ENCODE data around the gene CACNG5.

The CACNG5 gene

DNA sequence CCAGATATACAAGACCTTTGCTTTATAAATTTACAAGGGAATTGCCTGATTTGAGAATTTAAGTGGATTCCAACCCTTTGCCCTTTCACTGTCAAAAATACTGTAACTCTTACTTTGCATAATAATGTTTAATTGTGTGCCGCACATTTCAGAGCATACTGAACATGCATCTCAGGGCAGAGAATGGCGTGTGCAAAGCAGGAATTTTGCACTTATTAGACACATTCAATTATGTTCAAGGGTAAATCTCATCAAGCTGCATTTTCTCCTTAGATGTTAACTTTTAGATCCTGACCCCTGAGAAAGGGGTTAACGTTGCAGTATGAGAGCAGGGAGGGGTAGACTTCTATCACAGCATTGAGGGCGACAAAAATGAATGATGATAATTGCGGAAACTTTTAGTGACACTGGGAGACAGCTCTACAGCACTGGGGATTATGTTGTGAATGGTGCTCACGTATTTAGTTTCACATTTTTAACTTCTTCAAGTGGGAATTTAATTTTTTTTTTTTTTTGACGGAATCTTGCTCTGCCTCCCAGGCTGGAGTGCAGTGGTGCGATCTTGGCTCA is 75.0 kb downstream of the CACNG5 start:
- DNase-seq, result no peak

DNA sequence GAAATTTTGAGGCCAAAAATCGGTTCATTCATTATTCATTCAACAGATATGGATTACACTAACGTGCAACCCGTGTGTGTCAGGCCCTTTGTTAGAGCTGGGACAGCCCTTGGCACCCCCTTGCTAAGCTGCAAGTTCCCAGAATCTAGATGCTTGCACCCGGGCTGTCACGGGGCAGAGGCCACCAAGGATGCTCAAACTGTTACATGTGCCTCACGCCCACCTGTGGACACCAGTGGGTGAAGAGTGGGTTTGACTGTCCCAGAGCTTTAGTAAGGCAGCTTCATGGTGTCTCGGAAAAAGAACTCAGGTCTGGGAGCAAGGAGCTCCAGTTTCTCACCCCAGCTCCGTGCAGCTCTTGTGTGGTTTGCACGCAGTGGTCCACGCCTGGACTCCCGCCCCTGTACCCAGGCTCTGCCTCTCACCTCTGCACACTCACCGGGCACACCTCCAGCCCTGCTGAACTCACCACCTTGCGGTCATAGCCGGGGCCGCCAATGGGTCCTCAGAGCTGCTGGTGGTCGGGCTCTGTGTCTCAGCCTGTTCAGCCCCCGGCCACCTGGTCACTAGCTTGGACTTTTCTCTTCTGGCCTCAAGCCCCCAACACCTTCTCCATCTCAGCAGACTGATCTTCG is 75.9 kb downstream of the CACNG5 start:
- DNase-seq, result no peak

DNA sequence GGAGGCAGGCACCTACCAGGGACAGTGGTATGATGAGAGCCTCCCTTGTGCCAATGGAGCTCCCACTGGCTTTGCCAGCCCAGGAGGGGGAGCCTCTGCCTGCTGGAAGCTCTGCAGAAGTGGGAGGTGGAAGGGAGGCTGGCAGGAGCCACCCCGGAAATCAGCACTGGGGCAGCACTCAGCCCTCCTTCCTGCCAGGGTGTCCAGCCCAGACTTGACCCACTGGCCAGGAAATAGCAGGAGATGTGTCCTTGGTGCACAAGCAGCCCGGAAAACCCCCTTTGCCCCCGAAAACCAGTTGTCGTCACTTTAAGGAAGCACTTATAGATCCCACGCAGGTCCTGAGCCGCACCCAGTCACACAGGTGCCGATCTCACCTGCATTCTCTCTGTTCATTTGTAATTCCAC is 80.3 kb downstream of the CACNG5 start:
- DNase-seq, result no peak

DNA sequence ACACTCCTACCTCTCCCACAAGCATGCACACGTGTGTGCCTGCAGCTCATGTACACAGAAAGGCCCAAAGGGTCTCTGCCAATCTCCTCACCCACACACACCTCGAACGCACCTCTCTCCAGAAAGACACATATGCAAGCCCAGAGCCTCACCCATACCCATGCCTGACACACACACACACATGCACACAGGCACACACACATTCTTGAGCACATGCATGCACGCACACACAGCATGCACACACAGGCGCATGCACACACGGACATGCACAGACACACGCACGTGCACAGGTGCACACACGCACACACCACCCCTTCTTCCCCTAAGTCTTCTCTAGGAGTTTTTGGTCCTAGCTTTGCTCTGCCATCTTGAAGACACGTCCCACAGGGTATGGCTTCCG is 80.9 kb downstream of the CACNG5 start:
- no peak for DNase-seq

DNA sequence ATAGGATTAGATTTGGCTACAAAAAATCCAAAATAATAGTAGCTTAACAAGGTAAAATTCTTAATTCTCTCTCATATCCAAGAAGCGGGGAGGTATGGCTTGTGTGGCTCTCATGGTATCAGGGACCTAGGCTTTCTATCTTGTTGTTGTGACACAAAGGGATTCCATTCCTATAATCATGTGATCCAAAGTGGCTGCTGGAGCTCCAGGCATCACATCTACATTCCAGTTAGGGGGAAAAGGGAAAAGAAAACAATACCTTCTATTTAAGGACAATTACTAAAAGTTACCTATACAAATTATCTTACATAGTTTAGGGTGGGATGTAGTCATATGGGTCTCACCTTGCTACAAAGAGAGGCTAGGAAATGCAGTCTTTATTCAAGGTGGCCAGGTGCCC is 82.0 kb downstream of the CACNG5 start:
- DNase-seq, result no peak

DNA sequence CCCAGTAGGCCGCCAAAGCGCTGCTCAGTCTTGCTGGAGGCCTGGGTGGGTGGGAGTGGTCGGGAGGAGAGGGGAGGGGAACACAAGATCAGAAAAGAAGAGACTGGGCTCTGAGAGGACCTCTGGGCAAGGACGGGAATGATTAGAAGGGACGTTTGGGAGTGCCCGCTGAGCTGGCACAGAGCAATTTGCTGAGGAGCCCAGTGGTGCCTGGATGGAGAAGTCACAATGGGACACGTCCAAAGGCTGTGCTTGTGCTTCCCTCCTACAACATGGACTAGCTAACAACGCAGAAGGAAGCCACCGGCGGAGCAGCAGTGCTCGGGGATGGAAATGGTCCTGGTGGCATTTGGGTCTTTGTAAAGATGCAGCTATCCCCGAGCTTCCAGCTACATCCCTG is 84.0 kb downstream of the CACNG5 start:
- DNase-seq, result no peak

DNA sequence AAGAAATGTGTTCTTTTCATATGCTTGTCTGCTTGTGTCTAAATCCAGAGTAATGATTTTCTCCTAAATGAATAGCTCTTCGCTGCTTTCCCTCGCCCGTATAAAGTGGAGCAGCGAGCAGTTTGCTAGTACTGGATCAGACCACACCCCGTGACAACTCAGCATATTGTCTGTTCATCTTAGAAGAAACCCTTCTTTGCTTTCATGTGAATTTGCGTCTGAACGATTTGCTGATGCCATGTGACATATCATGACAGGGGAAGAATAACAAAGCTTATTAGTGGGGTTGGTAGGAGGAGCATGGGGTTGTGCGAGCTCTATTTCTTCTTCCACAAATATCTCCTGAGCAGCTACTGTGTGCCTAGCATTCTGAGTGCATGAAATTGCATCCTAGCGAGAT is 85.5 kb downstream of the CACNG5 start:
- no peak for DNase-seq

DNA sequence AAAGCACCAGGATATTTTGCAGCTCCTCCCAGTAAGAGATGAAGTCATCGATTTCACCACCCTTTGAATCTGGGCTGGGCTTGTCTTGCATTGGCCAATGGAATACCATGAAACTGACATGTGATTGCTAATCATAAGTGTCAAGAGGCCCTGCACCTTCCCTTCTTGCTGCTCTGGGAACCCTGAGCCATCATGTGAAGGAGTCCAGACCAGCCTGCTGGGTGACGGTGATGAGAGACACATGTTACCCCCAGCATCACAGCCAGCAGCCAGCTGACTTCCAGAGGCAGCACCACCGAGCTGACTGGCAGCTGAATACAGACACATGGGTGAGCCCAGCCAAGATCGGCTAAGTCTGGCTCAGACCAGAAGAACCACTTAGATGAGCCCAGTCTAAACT is 86.0 kb downstream of the CACNG5 start:
- DNase-seq, result no peak

DNA sequence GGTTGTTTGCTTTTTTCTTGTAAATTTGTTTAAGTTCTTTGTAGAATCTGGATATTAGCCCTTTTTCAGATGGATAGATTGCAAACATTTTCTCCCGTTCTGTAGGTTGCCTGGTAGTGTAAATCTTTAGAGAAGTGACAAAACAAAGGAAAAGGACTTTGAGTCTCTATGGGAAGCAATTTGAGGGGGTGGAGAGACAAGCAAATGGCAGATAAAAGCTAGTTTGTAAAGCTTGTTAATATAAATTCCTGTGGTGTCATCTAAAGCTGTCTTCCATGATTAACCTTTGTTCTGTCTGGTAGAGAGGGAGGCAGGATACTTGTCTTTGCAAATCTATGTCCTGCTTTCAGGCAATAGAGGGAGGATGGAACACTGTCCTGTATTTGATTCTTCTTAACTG is 89.0 kb downstream of the CACNG5 start:
- no peak for DNase-seq

DNA sequence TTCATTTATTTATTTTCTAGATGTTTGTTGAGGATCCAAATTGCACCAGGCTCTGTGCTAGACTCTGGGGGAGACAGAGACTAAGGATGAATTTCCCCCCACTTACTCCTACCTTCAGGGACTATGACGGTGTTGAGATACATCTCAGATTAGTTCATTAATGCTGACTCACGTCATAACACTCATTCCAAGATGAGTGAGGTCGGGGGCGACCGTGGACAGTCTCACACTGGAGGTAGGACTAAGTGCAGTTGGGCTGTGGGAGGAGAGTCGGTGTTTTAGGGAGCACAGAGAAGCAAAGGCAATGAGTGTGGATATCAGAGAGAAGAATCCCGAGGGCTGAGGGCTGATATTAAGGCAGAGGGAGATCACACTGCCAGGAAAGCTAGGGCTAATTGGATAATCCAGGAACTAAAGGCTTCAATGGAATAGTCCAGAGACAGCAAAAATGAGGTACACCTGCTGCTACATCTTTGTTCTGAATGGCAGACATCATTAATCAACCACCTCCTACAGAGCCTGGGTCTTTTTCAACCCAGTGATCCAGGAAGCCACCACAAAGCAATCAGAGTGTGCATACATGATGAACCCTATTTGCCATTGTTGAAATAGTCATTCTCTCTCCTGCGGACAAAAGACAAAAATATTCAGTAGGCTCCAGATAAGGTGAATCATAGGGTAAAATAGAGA is 91.0 kb downstream of the CACNG5 start:
- no peak for DNase-seq

DNA sequence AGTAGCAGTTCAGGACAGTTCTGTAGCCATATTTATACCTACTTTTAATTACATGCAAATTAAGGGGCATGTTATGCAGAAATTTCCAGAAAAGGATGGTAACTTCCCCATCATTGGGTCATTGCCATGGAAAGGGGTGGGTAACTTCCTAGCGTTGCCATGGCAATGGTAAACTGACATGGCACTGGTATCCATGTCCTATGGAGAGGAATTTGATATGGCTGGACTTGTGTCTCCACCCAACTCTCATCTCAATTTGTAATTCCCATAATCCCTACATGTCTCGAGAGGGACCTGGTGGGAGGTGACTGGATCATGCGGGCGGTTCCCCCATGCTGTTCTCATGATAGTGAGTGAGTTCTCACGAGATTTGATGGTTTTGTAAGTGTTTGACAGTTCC is 94.0 kb downstream of the CACNG5 start:
- DNase-seq, result no peak

DNA sequence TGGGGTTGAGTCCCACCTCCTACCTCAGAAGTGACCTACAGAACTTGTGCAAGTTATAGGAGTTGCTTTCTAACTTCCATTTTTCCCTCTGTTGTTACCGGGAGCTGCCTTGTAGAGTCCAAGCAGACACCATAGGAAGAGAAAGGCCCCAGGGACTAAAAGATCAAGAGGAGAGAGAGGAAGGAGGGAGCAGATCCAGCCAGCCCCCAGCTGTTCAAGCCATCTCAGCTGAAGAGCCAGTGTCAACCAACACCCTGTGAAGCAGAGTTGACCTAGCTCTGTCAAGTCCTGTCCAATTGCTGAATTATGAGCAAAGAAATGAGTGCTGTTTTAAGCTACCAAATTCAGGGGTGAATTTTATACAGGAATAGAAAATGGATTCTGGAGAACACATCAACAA is 94.7 kb downstream of the CACNG5 start:
- no peak for DNase-seq

DNA sequence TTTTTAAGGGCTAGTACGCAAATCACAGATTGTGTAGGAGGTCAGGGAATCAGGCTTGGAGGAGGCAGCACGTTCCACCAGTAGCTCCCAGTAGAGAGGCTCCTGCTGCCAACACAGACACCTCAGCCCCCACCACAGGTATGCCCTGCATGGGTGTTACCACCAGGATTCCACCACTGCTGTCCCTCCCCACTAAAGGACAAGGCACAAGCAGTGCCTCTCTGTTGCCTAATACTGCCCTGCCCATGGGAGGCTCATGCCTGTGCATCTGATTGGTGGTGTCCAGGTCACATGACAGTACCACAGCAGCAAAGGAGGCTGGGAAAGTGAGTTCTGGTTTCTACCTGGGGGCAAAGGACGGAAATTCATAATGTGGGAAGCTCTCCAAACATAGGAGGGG is 96.0 kb downstream of the CACNG5 start:
- no peak for DNase-seq

DNA sequence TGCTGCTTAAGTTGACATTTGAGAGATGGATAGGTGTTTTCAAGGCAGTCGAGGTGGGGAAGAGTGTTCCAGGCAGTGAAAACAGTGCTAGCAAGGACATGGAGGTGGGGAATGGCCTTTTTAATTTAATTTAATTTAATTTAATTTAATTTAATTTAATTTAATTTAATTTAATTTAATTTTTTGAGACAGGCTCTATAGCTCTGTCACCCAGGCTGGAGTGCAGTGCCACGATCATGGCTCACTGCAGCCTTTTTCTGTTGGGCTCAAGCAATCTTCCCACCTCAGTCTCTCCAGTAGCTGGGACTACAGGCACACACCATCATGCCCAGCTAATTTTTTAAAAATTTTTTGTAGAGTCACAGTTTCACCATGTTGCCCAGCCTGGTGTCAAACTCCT is 97.4 kb downstream of the CACNG5 start:
- DNase-seq, result no peak

DNA sequence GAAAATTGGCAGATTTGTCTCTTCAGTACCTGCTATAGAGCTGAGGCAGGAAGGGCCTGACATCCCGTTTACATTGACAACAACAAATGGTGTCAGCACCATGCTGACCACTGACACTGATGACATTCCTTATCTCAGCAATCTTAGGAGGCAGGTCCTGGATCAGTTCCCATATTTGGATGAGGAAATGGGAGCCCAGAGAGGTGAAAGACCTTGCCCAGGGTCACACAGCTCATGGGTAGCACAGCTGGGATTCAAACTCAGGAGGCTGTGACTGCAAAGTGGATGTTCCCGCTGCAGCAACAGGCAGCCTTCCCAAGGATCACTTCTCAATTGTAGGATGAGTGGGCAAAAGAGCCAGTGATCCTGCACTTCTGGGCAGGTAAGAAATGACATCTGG is 99.1 kb downstream of the CACNG5 start:
- DNase-seq, result no peak

Data from activated naive CD4-positive, alpha-beta T cell treated with Interleukin-2 at 50 U/mL for 16 hours (primary cell).